AG09319 (cell line): ENCODE data around the gene FBXL16.

Experiments
- DNase-seq: peaks from one replicate; pipeline ENCODE4 v3.0.0-alpha.2; 2010; ENCODE audit warnings: low read depth; ENCODE audit errors: extremely low read depth
- TF ChIP-seq, protein P1 (sequence below): IDR thresholded peaks from 2 replicates; pipeline ENCODE4 v1.5.1; 2011; ENCODE audit warnings: low read depth, mild to moderate bottlenecking, inconsistent platforms, low read length, moderate library complexity

Gene FBXL16

DNA sequence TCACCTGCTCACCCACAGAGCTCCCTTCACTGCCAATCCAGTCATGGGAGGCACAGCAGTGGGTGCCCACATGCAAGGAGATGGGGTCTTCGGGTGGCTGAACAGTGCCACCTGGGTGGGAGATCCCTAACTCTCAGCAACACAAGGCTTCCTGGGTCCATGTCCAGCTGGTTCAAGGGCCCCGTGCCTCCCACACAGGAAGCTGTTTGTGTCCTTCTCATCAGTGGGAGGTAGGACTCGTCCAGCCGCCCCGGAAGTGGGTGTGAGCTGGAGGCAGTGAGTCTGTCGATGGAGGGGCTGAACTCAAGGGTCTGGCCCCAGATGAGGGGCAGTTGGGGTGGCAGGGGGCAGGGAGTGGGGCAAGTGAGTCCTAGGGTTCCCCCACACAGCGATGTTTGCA, 1.6 kb downstream of the FBXL16 start:
- DNase-seq = no peak

DNA sequence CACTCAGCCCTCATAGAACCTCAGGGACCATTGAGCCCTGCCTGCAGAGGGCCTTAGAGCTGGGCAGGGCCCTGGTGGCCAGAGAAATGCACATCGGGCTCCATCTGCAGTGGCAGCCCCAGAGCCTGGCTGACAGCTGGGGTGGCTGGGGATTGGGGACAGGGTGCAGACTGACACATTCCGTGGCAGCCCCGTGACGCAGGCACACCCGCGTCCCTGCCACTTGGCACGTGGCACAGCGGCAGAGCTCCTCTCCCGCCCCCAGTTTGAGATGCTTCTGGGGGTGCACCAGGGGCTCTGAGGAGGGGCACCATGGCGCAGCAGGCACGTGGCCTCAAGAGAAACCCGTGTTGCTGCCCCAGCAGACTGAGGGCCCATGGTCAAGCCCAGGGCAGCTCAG, 2.2 kb downstream of the FBXL16 start:
- DNase-seq = no peak
- TF ChIP-seq, protein P1, sequence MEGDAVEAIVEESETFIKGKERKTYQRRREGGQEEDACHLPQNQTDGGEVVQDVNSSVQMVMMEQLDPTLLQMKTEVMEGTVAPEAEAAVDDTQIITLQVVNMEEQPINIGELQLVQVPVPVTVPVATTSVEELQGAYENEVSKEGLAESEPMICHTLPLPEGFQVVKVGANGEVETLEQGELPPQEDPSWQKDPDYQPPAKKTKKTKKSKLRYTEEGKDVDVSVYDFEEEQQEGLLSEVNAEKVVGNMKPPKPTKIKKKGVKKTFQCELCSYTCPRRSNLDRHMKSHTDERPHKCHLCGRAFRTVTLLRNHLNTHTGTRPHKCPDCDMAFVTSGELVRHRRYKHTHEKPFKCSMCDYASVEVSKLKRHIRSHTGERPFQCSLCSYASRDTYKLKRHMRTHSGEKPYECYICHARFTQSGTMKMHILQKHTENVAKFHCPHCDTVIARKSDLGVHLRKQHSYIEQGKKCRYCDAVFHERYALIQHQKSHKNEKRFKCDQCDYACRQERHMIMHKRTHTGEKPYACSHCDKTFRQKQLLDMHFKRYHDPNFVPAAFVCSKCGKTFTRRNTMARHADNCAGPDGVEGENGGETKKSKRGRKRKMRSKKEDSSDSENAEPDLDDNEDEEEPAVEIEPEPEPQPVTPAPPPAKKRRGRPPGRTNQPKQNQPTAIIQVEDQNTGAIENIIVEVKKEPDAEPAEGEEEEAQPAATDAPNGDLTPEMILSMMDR = no peak

More for the DNA sequence above, 1.6 kb downstream of the FBXL16 start:
- TF ChIP-seq, protein P1 = no peak

DNA sequence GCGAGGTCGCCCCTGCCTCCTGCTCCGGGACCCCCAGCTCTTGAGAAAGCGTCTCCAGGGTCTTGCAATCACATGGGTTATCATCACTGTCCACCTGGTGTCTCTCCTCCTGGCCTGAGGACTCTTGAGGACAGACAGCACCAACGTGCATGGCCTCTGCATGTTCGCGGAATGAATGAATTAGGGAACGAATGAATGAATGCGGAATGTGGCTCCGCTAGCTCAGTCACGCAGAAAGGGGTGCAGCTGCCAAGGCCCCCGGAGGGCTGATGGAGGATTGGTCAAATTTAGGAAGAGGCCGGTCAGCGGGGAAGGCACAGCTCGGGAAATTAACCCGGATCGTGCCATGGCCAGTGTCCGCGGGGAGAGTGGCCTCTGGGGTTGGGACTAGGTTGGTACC, 3.3 kb downstream of the FBXL16 start:
- TF ChIP-seq, protein P1 = no peak

DNA sequence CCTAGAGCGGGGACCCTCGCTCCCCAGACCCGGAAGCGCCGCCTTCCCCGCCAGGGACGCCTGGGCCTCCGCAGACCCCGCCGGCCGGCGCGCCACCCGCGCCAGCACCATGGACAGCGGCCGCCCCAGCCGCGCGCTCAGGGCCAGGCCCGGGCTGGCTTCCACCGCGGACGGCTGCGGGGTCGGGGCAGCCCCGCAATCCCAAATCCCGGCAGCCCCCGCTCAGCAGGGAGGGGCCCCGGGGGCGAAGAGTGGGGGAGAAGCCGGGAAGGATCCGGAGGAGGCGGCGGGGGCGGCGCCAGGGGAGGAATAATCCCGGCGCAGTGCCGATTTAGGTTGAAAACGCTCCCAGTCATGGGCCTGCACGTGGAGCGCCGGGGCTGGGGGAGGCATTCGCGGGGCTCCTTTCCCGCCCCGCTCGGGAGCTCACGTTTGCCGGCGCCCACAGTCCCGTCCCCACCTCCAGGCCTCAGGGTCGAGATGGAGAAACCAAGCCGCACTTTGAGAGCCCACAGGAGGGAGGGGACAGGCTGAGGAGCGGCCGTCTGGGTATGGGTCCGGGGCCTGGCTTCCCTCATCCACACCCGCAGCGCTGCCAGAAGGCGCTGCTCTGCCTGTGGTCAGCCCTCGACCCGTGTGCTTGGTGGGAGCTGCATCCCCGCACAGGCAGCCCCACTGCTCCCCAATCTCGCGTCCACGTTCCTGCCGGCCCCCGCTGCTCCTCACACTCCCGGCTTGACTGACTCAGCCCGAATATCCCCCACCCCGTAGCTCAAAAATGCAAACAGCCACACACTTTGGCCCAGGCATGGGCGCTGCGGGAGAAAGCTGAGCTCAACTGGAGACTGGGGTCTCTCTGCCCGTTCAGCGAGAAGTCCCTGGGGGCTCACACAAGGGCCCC, 4.7 kb downstream of the FBXL16 start:
- DNase-seq = no peak
- TF ChIP-seq, protein P1 = no peak

More for the DNA sequence above, 3.3 kb downstream of the FBXL16 start:
- DNase-seq = no peak

DNA sequence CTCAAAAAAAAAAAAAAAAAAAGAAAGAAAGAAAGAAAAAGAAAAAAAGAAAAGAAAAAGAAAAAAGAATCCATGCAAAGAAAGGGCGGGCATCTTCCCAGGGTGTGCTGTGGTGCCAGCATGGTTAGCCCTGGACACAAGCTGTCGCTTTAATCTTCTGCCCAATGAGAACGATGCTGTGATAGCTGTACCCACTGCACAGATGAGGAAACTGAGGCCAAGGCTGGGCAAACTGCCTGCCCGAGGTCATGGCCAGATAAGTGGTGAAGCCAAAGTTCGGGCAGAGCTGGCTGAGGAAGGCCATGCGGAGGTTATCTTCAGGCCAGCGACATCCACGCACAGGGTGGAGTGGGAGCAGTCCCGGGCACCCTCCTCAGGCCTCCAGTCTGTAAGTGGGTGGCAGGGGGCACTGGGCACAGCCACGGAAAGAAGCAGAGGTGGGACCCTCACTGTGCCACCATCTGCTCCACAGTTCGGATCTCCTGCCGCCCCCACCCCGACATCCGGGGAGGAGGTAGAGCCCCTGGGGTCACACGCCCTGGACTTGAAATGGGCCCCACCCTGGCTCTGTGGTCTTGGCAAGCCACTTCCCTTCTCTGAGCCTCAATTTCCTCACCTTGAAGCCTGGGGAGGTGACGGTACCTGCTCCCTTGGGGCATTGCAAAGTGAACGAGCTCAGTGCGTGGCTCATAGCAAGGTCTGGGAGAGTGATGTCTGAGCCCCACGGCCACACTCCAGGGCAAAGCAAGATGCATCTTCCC, 6.5 kb downstream of the FBXL16 start:
- no peak for DNase-seq
- TF ChIP-seq, protein P1 = no peak

DNA sequence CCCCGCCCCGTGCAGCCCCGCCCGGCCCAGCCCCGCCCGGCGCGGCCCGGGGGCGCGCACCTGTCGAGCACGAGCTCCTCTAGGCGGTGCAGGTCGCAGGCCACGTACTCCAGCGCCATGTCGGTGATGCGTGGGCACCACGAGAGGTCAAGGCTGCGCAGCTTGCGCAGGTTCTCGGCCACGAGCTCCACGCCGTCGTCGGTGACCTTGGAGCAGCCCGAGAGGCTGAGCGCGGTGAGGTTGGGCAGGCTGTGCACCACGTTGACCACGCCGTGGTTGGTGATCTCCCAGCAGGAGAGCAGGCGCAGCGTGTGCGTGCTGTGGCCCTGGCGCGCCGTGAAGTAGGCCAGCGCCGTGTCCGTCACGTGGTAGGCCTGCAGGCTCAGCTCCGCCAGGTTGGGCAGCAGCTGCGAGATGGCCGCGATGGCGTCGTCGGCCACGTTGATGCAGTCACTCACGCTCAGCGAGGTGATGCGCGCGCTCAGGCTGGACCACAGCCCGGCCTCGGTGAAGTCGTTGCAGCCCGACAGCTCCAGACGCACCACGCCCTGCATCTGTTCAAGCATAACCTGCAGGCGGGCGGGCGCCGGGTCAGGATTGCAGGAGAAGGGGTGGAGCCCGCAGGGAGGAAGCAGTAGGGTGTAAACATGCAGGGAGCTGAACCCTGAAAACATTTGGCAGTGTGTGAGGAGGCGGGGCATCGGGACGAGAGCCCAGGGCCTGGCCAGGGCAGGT, 10.1 kb downstream of the FBXL16 start:
- no peak for DNase-seq
- TF ChIP-seq, protein P1 = no peak
